ENCODE data around the gene TRAF3.
A peak's percentile ranks its signal among the peaks of the same experiment; 100 is the strongest.
"Not testable (repeated sequence)": the region's sequence is repeated elsewhere in the genome, so short reads cannot be mapped to it uniquely, and the experiment has no call there.

TRAF3 gene

DNA sequence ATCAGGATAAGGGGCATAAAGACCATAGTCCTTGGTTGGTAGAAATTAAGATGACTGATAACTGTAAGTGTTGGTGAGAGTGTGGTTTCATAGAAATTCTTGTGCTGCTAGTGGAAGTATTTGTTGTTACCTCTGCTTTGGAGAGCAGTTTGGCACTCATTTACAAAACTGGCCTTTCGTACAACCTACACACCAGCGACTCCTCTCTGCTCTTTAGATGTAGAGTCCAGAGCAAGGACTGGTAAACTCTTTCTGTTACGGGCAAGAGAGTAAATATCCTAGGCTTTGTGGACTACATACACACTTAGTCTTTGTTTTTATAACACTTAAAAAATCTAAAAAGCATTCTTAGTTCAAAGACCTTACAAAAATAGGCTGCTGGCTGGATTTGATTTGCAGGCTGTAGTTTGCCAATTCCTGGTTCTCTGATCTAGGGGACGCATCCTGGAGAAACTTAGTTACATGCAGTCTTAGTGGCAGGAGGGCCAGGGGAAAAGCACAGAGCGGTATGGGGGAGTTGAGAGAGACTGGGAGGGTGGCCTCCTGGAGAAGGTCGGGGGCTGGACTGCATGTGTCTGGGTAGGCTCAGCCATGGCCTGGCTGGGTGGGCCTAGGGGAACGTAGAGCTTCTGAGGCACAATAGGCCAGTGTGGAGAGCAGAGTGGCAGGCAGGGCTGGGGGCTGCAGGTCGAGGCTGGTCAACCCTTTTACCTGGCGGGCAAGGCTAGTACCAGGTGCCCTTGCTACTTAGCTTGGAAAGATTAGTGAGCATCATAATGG, 89.9 kb downstream of the TRAF3 start:
- no peak for DNase-seq (ENCODE audit: low spot score)

DNA sequence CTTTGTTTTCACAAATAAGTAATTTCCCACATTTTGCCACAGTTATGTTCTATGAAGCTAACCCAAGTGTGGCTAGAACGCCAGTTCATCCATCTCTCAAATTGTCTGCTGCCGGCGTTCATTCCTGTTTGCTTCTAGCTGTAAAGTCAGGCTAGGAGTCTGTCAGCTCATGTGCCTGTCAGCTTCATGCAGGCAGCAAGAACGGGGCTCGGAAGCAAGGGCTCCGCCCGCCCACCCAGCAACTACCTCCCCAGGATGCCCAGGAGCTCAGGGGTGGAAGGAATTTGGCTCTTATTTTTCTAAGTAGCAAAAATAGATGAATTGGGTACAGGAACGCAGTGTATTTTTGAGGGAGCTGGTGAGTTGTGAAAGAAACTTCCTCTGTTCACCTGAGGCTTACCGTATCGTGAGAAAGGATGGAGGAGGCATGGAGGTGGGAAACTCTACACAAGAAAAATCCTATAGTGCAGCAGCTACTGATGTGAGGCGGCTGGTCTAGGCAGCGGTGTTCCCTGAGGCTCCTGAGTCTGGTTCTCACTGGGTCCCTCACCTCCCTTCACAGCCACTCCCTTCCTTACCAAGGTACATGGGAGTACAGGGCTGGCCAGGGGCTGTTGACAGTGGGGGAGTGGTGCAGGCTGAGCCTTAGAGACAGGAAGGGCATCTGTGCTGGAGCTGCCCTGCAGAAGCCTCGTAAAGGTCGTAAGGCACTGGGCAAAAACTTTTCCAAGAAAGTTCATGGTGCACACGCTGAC, 90.8 kb downstream of the TRAF3 start:
- DNase-seq (ENCODE audit: low spot score) = no peak

DNA sequence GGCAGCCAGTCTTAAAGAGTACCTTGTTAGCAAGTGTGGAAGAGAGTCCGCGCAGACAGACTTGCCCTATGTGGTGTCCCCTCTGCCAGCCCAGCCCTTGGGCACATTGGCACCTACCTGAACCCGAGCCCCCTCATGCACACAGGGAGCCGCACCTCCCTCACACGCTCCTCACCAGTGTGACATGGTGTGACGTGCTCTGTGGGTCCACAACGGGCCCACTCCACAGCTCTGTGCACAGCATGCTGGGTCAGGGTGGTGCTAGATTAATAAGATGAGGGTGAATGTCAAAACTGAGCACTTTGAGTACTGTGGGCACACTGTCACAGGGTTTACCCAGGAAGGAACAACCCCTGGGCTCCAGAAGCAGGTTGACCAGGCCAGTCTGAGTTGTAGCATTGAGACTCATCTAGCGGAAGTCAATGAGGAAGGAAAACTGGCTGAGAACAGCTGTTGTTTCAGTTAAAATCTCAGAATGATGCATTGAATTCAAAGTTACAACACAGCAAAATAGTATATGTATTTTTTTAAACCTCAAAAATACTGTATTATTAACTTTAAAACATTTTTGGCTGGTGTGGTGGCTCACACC, 91.8 kb downstream of the TRAF3 start:
- no peak for DNase-seq (ENCODE audit: low spot score)

DNA sequence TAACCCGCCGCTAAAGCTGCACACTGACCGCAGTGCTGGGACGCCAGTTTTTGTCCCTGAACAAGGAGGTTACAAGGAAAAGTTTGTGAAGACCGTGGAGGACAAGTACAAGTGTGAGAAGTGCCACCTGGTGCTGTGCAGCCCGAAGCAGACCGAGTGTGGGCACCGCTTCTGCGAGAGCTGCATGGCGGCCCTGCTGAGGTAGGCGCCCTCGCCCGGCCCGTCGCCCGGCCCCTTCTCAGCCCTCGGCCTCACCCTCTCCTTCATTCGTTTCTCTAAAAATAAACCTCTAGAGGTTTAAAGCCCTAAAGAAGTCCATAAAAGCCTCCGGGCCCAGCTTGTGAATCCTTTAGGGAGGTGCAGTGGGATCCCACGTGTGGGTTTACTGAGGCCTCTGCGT, 93.0 kb downstream of the TRAF3 start:
- no peak for DNase-seq (ENCODE audit: low spot score)

DNA sequence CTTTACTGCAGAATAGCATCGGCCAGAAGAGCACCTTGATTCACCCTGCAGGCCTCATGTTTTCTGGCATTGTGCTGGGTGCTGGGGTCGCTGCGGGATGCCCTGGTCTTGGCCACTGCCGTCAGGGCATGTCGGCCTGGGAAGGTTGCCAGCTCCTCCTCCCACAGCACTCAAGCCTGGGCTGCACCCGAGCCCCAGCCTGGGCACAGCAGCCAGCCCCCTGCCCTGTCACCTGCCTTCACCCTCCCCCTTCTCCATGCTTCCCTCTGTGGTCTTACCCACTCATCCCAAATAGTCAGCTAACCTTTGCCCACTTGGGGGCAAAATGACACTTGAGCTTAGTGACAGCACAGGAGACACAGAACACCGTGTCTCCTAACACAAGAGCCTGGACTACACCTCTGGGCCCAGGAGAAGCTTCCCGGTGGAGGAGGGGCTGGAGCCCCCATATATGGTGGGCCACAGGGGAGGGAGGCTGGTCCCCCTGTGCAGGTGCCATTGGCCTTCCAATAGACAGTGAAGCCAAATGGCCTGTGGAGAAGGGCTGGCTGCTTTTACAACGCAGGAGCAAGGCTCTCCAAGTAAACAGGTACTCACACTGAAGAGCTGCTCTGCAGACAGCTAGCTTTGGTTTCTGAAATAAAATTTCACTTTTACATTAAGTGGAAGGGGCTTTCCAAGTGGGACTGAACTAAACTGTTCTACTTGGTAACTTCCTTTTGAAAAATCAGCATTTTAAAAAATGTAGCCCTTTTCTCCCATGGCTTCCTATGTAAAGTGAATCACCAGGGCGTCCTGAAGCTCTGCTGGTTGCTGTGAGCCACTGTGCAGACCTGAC, 94.0 kb downstream of the TRAF3 start:
- DNase-seq (ENCODE audit: low spot score) = no peak

DNA sequence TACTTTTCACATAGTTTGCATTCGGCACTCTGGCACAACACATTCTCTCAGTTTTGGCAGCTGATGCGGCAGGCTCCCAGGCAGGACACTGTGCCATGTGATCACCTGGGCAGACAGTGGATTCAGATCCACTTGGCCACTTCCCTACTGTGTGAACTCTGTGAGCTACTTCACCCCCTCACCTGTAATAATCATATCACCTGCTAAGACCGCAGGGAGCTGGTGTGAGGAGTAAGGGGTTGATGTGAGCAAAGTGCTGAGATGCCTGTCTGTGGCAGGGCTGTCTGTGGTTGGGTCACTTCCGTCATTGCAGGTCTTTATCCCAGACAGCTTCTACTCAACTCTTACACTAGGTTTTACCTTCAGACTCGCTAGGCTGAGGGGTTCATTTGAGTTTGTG, 94.8 kb downstream of the TRAF3 start:
- DNase-seq (ENCODE audit: low spot score) = no peak

DNA sequence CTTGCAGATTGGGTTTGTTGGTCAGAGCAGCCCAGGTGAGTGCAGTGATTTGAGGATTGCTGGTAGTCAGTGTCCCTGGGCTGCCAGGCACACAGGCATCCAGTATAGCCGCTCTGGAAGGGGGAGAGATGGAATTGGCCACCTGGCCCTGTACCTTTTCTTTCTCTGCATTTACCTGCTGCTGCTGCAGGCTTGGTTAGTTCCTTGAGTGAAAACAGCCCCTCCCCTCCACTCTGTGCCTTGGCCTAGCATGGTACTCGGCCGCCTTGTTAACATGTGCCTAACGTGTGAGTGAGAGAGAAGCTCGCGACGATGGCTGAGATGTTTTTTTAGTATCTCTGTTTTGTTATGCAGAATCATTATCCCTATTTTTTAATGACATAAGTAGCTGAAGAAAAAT, 95.9 kb downstream of the TRAF3 start:
- DNase-seq (ENCODE audit: low spot score) = no peak

DNA sequence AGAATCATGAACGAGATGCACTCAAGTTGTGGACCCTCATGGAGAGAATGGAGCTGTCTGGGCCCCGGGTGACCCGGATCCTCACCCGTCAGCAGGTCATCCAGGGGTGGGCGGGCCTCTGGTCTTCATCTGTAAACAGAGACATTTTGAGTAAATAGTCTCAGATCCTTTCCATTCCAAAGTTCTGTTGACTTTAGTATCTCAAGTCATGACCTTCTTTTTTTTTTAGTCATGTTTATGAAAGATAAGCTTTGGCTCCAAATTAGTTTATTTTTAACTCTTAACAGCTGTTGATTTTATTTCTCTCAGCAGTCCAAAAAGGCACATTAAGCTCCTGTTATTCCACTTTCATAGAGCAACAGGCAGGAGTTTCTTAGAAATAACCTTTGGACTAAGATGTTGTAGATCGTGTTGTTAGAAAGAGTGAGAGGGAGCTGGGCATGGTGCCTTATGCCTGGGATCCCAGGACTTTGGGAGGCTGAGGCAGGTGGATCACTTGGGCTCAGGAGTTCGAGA, 96.4 kb downstream of the TRAF3 start:
- DNase-seq (ENCODE audit: low spot score) = no peak

DNA sequence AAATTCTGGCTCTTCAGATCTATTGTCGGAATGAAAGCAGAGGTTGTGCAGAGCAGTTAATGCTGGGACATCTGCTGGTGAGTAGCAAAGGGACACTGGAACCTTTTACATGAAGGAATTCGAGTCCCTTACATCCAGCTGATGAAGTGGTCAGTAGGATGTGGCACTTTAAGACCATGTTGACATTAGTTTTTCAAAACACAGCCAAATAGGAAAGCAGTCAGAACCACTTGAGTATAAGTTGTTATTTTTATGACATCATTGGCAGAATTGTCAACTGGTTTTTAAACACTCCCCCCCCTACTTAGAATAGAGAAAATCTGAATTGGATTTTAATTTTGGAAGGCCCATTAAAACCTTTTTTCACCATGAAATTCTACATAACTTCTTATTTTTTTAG, 98.4 kb downstream of the TRAF3 start:
- no peak for DNase-seq (ENCODE audit: low spot score)

DNA sequence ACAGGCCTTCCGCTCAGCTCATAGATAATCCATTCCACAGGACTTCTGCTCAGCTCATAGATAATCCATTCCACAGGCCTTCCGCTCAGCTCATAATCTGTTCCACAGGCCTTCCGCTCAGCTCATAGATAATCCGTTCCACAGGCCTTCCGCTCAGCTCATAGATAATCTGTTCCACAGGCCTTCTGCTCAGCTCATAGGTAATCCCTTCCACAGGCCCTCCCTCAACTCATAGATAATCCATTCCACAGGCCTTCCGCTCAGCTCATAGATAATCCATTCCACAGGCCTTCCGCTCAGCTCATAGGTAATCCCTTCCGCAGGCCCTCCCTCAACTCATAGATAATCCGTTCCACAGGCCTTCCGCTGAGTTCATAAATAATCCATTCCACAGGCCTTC, 100.3 kb downstream of the TRAF3 start:
- DNase-seq (ENCODE audit: low spot score) = not testable (repeated sequence)

DNA sequence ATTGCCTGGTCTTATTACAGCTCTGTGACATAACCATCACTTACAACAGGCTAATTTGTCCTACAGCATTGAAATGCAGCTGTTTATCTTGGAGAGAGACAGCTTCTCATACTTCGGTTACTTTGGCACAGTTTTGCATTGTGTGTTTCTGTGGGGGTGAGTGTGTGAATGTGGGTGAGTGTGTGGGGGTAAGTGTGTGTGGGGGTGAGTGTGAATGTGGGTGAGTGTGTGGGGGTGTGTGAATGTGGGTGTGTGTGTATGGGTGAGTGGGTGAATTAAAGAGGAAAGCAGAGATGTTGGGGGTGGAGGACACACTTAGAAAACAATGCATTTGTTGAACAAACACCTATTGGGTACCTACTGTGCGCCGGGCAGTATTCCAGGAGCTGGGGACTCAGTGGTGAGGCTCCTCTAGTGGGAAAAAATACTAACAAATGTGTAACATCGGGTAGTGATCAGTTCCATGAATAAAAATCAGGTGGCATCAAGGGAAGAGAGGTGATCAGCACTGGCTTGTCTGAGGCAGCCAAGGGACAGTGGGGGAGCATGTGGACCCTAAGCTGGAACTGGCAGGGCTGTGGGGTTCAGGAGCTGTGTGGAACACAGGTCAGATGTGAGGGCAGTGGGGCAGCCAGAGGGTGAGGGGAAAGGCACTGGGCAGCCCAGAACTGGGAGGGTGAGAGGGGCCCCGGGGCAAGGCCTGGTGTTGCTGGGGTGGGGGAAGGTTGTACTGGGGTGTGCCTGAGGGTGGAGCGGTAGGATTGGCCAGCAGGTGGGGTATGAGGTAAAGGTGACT, 101.1 kb downstream of the TRAF3 start:
- no peak for DNase-seq (ENCODE audit: low spot score)

DNA sequence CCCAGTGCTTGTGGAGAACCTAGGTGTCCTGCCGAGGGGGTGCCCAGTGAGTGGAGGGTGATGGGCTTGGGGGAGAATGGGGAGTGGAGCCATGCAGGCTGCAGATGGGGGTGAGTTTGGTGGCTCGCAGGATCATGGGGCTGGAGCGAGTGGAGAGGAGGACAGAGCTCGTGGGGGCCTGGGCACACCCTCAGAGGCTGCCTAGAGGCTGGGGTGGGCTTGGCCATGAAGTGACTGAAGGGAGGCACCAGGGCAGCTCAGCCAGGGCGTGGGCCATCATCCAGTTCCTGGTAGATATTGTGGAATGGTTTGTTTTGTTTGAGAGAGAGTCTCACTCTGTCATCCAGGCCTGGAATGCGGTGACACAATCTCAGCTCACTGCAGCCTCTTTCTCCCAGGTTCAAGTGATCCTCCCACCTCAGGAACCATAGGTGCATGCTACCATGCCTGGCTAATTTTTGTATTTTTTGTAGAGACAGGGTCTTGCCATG, 101.8 kb downstream of the TRAF3 start:
- DNase-seq (ENCODE audit: low spot score) = peak; percentile 47

DNA sequence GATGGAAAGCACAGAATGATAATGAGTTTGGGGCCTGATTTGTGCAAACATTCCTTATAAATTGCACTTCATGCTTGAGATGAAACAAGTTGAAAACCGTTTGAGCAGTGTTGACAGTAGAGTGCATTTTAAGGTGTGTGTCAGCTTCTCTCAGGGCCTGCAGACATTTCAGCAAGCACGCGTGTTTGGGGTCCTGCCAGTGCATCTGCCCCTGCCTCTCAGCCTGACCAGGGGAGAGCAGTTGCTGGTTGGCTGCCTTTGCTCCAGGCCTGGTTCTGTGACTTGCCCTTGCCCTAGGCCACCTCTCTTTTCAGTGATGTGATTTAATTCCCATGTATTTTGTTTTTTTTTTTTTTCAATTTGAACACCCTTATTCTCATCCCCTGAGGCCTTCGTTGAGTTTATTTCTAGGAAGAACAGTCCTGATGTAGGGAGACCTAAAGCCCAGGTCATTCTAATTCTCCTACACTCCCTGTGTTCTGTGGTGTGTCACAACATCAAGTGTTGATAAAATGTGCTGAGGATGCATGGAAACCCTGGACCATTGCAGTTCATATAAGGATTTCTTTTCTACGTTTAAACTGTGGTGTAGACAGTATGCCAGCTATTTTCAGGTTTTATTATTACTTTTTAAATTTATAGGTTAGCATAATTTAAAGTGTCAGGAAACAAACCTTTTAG, 105.1 kb downstream of the TRAF3 start:
- DNase-seq (ENCODE audit: low spot score) = no peak

DNA sequence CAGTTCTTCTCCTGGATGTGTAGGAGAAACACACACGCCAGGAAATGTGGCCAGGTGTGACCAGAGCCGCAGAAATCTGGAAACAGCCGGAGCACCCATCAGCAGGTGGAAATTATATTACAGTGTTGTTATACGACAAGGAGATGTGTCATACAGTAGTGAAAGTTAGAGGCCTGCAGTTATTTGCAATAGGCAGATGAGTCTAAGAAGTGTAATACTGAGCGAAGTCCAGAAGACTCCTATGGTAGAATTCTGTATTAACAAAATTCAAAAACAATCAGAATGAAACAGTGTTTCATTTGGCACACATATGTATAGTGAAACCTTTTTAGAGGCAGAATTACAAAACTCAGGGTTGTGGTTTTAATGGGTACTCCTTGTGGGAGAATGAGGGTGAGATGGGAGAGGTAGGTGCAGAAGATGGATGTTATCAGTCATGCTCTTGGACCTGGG, 105.9 kb downstream of the TRAF3 start:
- DNase-seq (ENCODE audit: low spot score) = no peak

DNA sequence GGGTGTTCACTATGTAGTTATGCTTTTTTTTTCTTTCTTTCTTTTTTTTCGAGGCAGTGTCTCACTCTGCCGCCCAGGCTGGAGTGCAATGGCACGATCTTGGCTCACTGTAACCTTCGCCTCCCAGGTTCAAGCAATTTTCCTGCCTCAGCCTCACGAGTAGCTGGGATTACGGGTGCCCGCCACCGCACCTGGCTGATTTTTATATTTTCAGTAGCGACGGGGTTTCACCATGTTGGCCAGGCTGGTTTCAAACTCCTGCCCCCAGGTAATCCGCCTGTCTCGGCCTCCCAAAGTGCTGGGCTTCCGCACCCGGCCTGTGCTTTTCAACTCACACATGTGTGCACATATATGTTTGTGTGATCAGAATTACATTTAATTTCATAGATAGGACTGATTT, 106.3 kb downstream of the TRAF3 start:
- no peak for DNase-seq (ENCODE audit: low spot score)

DNA sequence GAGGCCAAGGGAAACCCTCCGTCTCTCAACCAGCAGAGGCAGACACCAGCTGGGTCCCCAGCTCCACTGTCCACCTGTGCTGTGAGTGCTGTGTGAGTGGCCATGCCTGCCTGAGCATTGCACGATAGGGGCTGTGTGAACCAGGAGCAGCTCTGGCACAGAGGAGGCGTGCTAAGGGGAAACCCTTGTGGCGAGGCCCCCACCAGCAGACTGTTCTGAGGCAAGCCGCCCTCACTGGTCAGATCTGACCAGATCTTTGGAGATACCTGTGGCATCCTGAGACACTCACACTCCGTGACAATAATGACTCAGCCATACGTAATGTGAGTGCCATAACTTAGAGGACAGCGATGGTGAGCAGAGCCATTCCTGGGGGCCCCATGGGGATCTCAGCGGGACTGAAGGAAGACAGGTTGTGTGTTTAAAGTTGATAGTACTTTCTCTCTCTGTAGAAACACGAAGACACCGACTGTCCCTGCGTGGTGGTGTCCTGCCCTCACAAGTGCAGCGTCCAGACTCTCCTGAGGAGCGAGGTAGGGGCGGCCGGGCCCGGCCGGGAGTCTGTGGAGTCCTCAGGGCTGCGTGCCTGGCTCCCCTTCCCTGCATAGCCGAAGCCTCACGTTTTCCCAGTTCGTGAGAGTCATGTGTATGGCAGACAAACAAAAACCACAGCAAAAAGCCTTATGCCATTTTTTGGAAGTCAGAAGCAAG, 108.6 kb downstream of the TRAF3 start:
- DNase-seq (ENCODE audit: low spot score) = no peak

DNA sequence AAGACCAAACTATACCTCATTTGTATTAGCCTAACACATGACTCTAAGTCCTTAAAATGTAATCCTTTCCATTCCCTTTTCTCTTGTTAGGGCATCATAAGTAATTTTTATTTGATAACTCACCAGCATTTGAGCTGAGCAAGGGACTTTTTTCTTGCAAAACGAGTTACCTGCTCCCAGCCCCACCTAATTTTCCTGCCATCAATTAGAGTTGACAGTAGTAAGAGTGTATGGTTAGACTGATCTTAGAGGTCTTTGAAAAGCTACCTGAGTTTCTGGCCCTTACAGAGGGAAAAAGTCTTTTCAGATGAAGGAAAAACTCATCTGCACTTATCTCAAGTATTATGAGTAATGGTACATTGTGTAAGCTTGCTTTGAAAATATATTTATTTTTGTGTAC, 111.5 kb downstream of the TRAF3 start:
- no peak for DNase-seq (ENCODE audit: low spot score)

DNA sequence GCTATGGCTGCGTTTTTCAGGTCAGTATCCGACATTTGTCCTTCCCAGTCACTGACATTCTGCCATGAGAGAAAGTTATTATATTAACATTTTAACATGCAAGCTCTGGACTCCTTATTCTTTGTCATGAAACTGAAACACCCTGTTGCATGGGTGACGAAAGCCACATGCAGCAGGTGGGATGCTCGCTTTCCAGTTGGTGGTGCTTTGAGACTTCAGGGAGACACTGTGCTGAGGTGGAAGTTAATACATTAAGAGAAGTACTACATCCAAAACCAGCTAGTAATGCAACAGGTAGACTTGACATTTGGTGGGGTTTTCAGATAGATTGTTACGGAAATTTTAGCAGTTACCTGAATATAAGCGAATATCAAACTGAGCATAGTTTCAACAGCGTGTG, 112.4 kb downstream of the TRAF3 start:
- no peak for DNase-seq (ENCODE audit: low spot score)

DNA sequence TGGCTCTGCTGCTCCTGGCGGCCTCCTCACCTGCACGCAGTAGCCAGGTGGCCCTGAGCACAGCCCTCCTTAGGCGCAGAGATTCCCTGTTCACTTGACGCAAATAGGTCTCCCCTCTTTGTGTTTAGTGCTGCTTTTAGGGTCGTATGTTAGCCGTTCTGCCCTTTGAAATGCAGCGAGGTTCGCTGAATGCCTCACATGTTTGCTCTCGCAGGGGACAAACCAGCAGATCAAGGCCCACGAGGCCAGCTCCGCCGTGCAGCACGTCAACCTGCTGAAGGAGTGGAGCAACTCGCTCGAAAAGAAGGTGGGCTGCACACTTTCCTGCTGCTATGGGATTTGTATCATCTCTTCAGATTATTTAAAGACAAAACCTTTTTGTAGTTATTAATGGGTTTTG, 113.9 kb downstream of the TRAF3 start:
- no peak for DNase-seq (ENCODE audit: low spot score)

DNA sequence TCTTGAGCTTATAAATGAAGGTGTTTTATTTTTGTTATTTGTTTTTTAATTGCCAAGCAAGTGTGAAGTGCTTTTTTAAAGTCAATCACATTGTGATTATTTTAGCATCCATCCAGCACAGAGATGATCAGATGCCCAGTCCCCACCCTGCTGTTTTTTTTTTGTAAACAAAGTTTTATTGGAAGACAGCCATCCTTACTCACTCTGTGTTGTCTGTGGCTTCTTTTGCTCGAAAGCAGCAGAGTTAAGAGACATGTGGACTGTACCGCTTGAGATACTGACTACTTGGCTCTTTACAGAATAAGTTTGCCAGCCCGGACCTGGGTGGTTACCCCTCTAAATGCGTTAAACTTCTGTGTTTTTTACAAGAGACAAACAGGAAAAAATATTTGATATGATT, 114.3 kb downstream of the TRAF3 start:
- peak; percentile 60 for DNase-seq (ENCODE audit: low spot score)
